HG02623 (cell line): ENCODE results near the gene DNM3.

Experiments
- ATAC-seq: cut with Tn5 transposase; IDR thresholded peaks from one replicate; pipeline ENCODE4 v1.9.1; 2021; ENCODE audit warnings: moderate library complexity; ENCODE audit not compliant: unreplicated experiment

The DNM3 gene

GRCh38 chr1:172219966-172220365 is 378.7 kb downstream of the DNM3 start:
- no peak for ATAC-seq

- ATAC-seq = no peak
Observed at GRCh38 chr1:172220376-172220775, 379.1 kb downstream of the DNM3 start.

- no peak for ATAC-seq
Observed at GRCh38 chr1:172221436-172221835, 380.1 kb downstream of the DNM3 start.

- no peak for ATAC-seq
Observed at GRCh38 chr1:172224871-172225270, 383.6 kb downstream of the DNM3 start.

GRCh38 chr1:172229942-172230341 is 388.6 kb downstream of the DNM3 start:
- ATAC-seq = no peak

- ATAC-seq = no peak
Observed at GRCh38 chr1:172230526-172230925, 389.2 kb downstream of the DNM3 start.

- ATAC-seq = no peak
Observed at GRCh38 chr1:172236958-172237357, 395.7 kb downstream of the DNM3 start.

- no peak for ATAC-seq
Observed at GRCh38 chr1:172238158-172238557, 396.9 kb downstream of the DNM3 start.

GRCh38 chr1:172238965-172239364 is 397.7 kb downstream of the DNM3 start:
- ATAC-seq = no peak

GRCh38 chr1:172239901-172240300 is 398.6 kb downstream of the DNM3 start:
- no peak for ATAC-seq

GRCh38 chr1:172241540-172241939 is 400.2 kb downstream of the DNM3 start:
- ATAC-seq = no peak

GRCh38 chr1:172244865-172245264 is 403.6 kb downstream of the DNM3 start:
- no peak for ATAC-seq

- ATAC-seq = no peak
Observed at GRCh38 chr1:172245788-172246187, 404.5 kb downstream of the DNM3 start.

- ATAC-seq = no peak
Observed at GRCh38 chr1:172246521-172247390, 405.5 kb downstream of the DNM3 start.

- ATAC-seq = no peak
Observed at GRCh38 chr1:172251486-172251885, 410.2 kb downstream of the DNM3 start.

GRCh38 chr1:172252321-172252720 is 411.0 kb downstream of the DNM3 start:
- no peak for ATAC-seq

- ATAC-seq = no peak
Observed at GRCh38 chr1:172252958-172253357, 411.7 kb downstream of the DNM3 start.

GRCh38 chr1:172254521-172255222 is 413.4 kb downstream of the DNM3 start:
- no peak for ATAC-seq

- no peak for ATAC-seq
Observed at GRCh38 chr1:172255223-172255560, 413.9 kb downstream of the DNM3 start.

- no peak for ATAC-seq
Observed at GRCh38 chr1:172265905-172266304, 424.6 kb downstream of the DNM3 start.

- no peak for ATAC-seq
Observed at GRCh38 chr1:172266528-172267174, 425.4 kb downstream of the DNM3 start.

GRCh38 chr1:172268237-172268636 is 426.9 kb downstream of the DNM3 start:
- ATAC-seq = no peak
